Neuronal stem cell (in vitro differentiated cells): ENCODE data around the gene CRACR2A.
A peak's percentile ranks its signal among the peaks of the same experiment; 100 is the strongest.

Experiments used
- DNase-seq: peaks from one replicate; pipeline ENCODE4 v3.0.0-alpha.2; 2013; ENCODE audit warnings: low spot score
- H2AFZ ChIP-seq: one replicate; pipeline ENCODE4 v1.6.1; 2013; ENCODE audit warnings: mild to moderate bottlenecking, low read length, inconsistent platforms
- H2AK5ac ChIP-seq: 2 replicates; pipeline ENCODE4 v1.6.1; 2013; ENCODE audit warnings: low read depth, mild to moderate bottlenecking, inconsistent platforms, low read length, moderate library complexity, mixed read lengths
- H2BK120ac ChIP-seq: 2 replicates; pipeline ENCODE4 v1.6.1; 2013; ENCODE audit warnings: low read depth, mild to moderate bottlenecking, inconsistent platforms, low read length, moderate library complexity, mixed read lengths
- H2BK12ac ChIP-seq: one replicate; pipeline ENCODE4 v1.6.1; 2013; ENCODE audit warnings: low read length, inconsistent platforms
- H2BK15ac ChIP-seq: 2 replicates; pipeline ENCODE4 v1.6.1; 2013; ENCODE audit warnings: mild to moderate bottlenecking, low read length, inconsistent platforms, mixed read lengths
- H2BK5ac ChIP-seq: one replicate; pipeline ENCODE4 v1.6.1; 2013; ENCODE audit warnings: inconsistent platforms, mild to moderate bottlenecking, low read length, moderate library complexity
- H3K14ac ChIP-seq: one replicate; pipeline ENCODE4 v1.6.1; 2013; ENCODE audit warnings: low read length, inconsistent platforms
- H3K18ac ChIP-seq: 2 replicates; pipeline ENCODE4 v1.6.1; 2013; ENCODE audit warnings: low read length, inconsistent platforms
- H3K23ac ChIP-seq: 2 replicates; pipeline ENCODE4 v1.6.1; 2013; ENCODE audit warnings: low read depth, mild to moderate bottlenecking, mixed read lengths, low read length, inconsistent platforms; ENCODE audit not compliant: poor library complexity
- H3K27ac ChIP-seq: replicated peaks from 3 replicates; pipeline ENCODE4 v1.5.1; 2013; ENCODE audit warnings: low read length, inconsistent platforms
- H3K27me3 ChIP-seq, 3 experiments: 2 replicates each; pipeline ENCODE4 v1.6.1; 2013; ENCODE audit warnings: low read length in 3 of 3, mild to moderate bottlenecking in 2 of 3, inconsistent platforms in 1 of 3, low read depth in 1 of 3, mixed read lengths in 1 of 3, moderate library complexity in 1 of 3; ENCODE audit not compliant: control insufficient read depth in 3 of 3, insufficient read depth in 3 of 3
- H3K36me3 ChIP-seq, 2 donors: replicated peaks in 1 of 2; 2 replicates each; pipeline ENCODE4 v1.6.1; 2013; ENCODE audit warnings: low read length in 2 of 2; ENCODE audit not compliant: control insufficient read depth in 2 of 2, insufficient read depth in 2 of 2
- H3K4ac ChIP-seq: 2 replicates; pipeline ENCODE4 v1.6.1; 2013; ENCODE audit warnings: inconsistent platforms, mild to moderate bottlenecking, low read length, moderate library complexity
- H3K4me1 ChIP-seq, 2 donors: 1 replicate in 1 of 2; 2 replicates in 1 of 2; pipeline ENCODE4 v1.6.1; 2013; ENCODE audit warnings: low read length in 2 of 2, low read depth in 1 of 2; ENCODE audit not compliant: control insufficient read depth in 2 of 2, insufficient read depth in 1 of 2
- H3K4me2 ChIP-seq: one replicate; pipeline ENCODE4 v1.6.1; 2013; ENCODE audit warnings: mild to moderate bottlenecking, low read length, inconsistent platforms; ENCODE audit not compliant: insufficient read depth, poor library complexity, severe bottlenecking
- H3K4me3 ChIP-seq, 2 donors: 2 replicates each; pipeline ENCODE4 v1.5.1; 2013; ENCODE audit warnings: low read length in 2 of 2, mild to moderate bottlenecking in 2 of 2, inconsistent platforms in 1 of 2, moderate library complexity in 1 of 2
- H3K79me1 ChIP-seq: one replicate; pipeline ENCODE4 v1.6.1; 2013; ENCODE audit warnings: low read depth, mild to moderate bottlenecking, inconsistent platforms, low read length, moderate library complexity
- H3K9ac ChIP-seq: one replicate; pipeline ENCODE4 v1.6.1; 2013; ENCODE audit warnings: mild to moderate bottlenecking, low read depth, low read length, inconsistent platforms; ENCODE audit not compliant: poor library complexity
- H3K9me3 ChIP-seq, 2 donors: replicated peaks in 1 of 2; 2 replicates each; pipeline versions ENCODE3 to v1.6.1; 2013; ENCODE audit warnings: low read length in 2 of 2, mild to moderate bottlenecking in 2 of 2, inconsistent platforms in 1 of 2, low read depth in 1 of 2, mixed read lengths in 1 of 2, moderate library complexity in 1 of 2; ENCODE audit not compliant: control insufficient read depth in 2 of 2, insufficient read depth in 1 of 2
- H4K8ac ChIP-seq: one replicate; pipeline ENCODE4 v1.6.1; 2013; ENCODE audit warnings: low read depth, mild to moderate bottlenecking, inconsistent platforms, low read length, moderate library complexity
- H4K91ac ChIP-seq: one replicate; pipeline ENCODE4 v1.6.1; 2013; ENCODE audit warnings: low read length, low read depth, mild to moderate bottlenecking, inconsistent platforms; ENCODE audit not compliant: poor library complexity
- WGBS, 2 donors: extraction: QIAGEN DNeasy Blood & Tissue Kit; methylation state at CpG; one replicate each; pipeline ENCODE4 v1.1.7; 2013; ENCODE audit warnings: missing lambda C conversion rate in 2 of 2, mixed read lengths in 1 of 2; ENCODE audit not compliant: insufficient read length in 2 of 2, insufficient replicate concordance in 1 of 2; ENCODE audit errors: extremely low coverage in 2 of 2; 5-methylcytosine and 5-hydroxymethylcytosine counted together

Gene CRACR2A

DNA sequence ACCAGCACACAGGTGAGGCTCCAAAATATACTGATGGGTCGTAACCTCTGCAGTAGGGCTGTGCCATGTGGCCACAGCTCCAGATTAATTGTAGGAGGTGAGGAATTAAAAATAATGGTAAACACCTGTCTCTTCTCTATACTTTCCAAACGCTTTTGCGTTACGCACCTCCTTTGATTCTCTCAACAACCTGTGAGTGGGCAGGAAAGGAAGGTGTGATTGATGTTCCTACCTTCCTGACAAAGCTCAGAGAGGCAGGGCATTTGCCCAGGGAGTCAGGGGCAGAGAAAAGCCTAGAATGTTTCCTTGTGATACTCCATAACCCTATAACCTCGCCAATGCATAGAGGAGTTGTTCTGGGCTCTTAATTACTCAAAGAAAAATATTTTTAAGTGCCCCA lies 137.0 kb downstream of the CRACR2A start:
- H3K4me1 ChIP-seq, result peaks cover 9 to 10% of the 10 kb centered on the region in 2 donors
- no peak overlapping the region for H2BK15ac ChIP-seq
- no peaks in the 10 kb centered on the region for H3K9me3 ChIP-seq
- no peak overlapping the region for H2BK5ac ChIP-seq
- WGBS, 2 donors, result no CpG with 5 or more reads among the region's 5 CpGs
- H3K23ac ChIP-seq, result no peak overlapping the region
- H3K27me3 ChIP-seq, result no peaks in the 10 kb centered on the region
- no peak overlapping the region for H3K18ac ChIP-seq
- no peak overlapping the region for H3K4me3 ChIP-seq
- H2AFZ ChIP-seq, result no peak overlapping the region
- H3K79me1 ChIP-seq, result no peaks in the 10 kb centered on the region
- H3K4ac ChIP-seq, result no peak overlapping the region
- no peak overlapping the region for H2BK12ac ChIP-seq
- H2AK5ac ChIP-seq, result no peak overlapping the region
- H3K9ac ChIP-seq, result no peak overlapping the region
- H3K14ac ChIP-seq, result no peak overlapping the region
- no peak for DNase-seq
- H3K4me2 ChIP-seq, result no peak overlapping the region
- no peaks in the 10 kb centered on the region for H3K36me3 ChIP-seq
- no peak overlapping the region for H2BK120ac ChIP-seq
- H4K91ac ChIP-seq, result no peak overlapping the region
- H4K8ac ChIP-seq, result no peak overlapping the region
- no peak overlapping the region for H3K27ac ChIP-seq

DNA sequence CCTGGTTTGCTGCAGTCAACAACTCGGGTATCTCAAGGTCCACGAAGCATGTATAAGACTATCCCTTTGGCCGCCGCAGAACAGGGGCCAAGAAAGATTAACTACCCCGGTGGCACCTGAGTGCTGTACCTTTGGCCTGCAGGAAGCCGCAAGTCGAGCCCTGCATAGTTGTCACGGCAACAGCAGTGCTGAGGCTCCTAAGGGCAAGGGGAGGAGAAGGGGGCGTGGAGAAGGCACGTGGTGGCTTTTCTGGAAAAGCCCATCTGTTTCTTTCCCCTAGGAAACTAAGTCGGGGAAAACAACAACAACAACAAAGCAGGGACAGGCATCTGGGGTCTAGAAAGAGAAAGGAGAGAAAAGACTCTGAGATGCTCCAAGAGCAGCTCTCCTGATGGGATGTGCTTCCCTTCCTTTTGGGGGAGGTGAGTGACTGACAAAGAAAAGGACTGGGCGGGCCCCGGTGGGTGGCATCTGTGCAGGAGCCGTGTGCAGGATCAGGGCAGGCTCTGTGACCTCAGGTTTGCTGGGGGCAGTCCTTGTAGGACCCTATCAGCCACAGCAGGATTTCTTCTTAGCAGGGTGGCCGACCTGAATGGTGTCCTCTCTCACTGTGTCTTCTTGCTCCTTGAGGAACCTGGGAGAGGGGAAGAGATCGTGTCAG lies 138.0 kb downstream of the CRACR2A start:
- Histone ChIP-seq H4K91ac (no peak overlapping the region), H3K23ac (no peak overlapping the region), H3K18ac (peak overlapping the region; percentile 84), H3K27me3 (no peaks in the 10 kb centered on the region), H3K36me3 (no peaks in the 10 kb centered on the region), H2AK5ac (no peak overlapping the region), H3K4ac (no peak overlapping the region), H4K8ac (no peak overlapping the region), H3K79me1 (no peaks in the 10 kb centered on the region), H3K14ac (no peak overlapping the region), H2BK120ac (no peak overlapping the region), H3K4me2 (no peak overlapping the region), H2BK5ac (no peak overlapping the region), H2BK12ac (no peak overlapping the region), H2BK15ac (no peak overlapping the region), H3K9me3 (no peaks in the 10 kb centered on the region), H2AFZ (no peak overlapping the region), H3K4me3 (no peak overlapping the region), H3K4me1 (peaks cover 9 to 10% of the 10 kb centered on the region in 2 donors), H3K27ac (no peak overlapping the region), H3K9ac (no peak overlapping the region)
- WGBS, 2 donors, result no CpG with 5 or more reads among the region's 16 CpGs
- DNase-seq, result peak; percentile 15

DNA sequence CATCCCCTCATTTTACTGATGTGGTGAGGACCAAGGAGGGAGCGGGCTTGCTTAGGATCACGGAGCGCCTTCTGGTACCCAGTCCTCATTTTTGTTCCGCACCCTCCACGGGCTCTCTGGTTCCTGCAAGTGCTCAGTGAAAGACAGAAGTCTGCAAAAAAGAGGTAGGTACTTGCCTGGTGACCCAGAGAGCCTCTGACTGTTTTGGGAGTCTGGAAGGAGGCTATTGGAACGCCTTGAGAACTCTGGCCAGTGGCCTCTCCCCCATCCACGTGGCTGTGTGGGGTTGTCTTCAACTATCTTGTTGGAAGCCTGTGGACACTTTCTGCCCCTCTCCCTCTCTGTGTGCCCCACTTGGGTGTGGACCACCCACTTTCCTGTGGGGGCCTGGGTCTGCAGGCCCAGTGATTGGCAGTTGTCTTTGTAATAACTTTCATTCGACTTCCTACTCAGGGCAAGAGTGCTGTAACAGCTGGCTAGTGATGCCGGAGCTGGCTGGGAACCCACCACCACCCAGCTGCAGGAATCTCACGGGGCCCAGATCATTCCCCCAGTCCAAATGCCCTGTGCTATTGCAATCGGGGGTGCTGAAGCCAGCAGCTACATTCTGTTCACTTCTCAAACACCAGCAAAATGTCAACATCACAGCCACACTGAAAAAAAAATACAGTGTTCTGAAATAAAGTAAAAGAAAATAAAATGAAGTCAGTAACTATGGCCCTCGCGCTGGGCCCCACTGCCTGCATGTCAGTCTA lies 139.1 kb downstream of the CRACR2A start:
- peak overlapping the region; percentile 26 for H2BK15ac ChIP-seq
- H3K27me3 ChIP-seq, result no peaks in the 10 kb centered on the region
- H2BK12ac ChIP-seq, result no peak overlapping the region
- H3K27ac ChIP-seq, result no peak overlapping the region
- H3K79me1 ChIP-seq, result no peaks in the 10 kb centered on the region
- no peak for DNase-seq
- H3K14ac ChIP-seq, result no peak overlapping the region
- peak overlapping the region; percentile 83 for H2BK5ac ChIP-seq
- no peaks in the 10 kb centered on the region for H3K36me3 ChIP-seq
- no peak overlapping the region for H3K4me2 ChIP-seq
- no peak overlapping the region for H3K4me3 ChIP-seq
- no peak overlapping the region for H2BK120ac ChIP-seq
- H3K9ac ChIP-seq, result no peak overlapping the region
- no peak overlapping the region for H4K91ac ChIP-seq
- peak overlapping the region; percentile 67 for H2AK5ac ChIP-seq
- H3K4ac ChIP-seq, result no peak overlapping the region
- WGBS, 2 donors, result no CpG with 5 or more reads among the region's 13 CpGs
- H3K18ac ChIP-seq, result peak overlapping the region; percentile 51
- peaks cover 0 to 9% of the 10 kb centered on the region in 2 donors for H3K9me3 ChIP-seq
- H3K23ac ChIP-seq, result no peak overlapping the region
- H3K4me1 ChIP-seq, result peaks cover 9 to 10% of the 10 kb centered on the region in 2 donors
- H4K8ac ChIP-seq, result no peak overlapping the region
- H2AFZ ChIP-seq, result no peak overlapping the region

DNA sequence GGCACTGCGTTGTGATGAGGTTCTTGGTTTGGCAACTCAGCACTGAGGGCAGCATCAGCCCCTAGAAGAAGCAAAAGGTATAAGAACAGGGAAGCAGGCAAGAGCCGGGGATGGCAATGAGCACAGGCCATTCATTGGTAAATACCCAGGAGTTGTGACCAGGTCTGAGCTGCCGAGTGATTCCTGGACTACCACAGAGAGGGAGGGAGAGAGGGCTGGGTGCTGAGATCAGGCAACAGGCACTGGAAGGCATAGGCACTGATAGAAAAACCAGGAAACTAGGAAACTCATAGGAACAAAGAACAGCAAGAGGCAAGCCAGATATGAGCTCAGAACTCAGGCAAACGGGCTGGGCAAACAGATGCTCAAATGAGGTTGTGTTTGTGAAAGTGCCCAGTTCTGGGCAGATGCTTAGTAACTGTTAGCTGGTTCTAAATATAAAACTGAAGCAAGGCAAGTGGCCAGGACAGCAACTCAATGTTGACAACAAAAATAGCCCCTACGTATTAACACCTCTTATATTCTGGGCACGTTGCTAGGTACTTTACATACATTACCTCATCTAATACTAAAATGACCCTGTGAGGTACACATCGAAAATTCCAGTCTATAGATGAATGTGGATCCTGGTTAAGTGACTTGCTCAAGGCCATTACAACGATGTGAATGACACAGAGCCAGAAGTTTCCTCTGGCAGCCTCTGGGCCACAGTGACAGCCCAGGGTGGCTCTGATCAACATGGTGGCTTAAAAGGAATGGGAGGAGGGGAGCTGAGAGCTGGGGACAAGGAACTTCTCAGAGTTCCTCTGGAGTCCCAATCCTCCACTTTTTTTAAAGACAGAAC lies 140.8 kb downstream of the CRACR2A start:
- H2BK12ac ChIP-seq, result no peak overlapping the region
- H2BK120ac ChIP-seq, result no peak overlapping the region
- no peak overlapping the region for H2BK15ac ChIP-seq
- H3K18ac ChIP-seq, result no peak overlapping the region
- no peak overlapping the region for H3K4me2 ChIP-seq
- H3K4ac ChIP-seq, result no peak overlapping the region
- no peak overlapping the region for H3K23ac ChIP-seq
- no peaks in the 10 kb centered on the region for H3K36me3 ChIP-seq
- no peak overlapping the region for H3K4me3 ChIP-seq
- peaks cover 14 to 15% of the 10 kb centered on the region in 2 donors for H3K4me1 ChIP-seq
- H4K8ac ChIP-seq, result no peak overlapping the region
- no peaks in the 10 kb centered on the region for H3K79me1 ChIP-seq
- H3K9ac ChIP-seq, result no peak overlapping the region
- no peak overlapping the region for H2AK5ac ChIP-seq
- WGBS, 2 donors, result no CpG with 5 or more reads among the region's 8 CpGs
- DNase-seq, result no peak
- H3K27me3 ChIP-seq, result no peaks in the 10 kb centered on the region
- no peak overlapping the region for H4K91ac ChIP-seq
- peaks cover 0 to 11% of the 10 kb centered on the region in 2 donors for H3K9me3 ChIP-seq
- H2AFZ ChIP-seq, result no peak overlapping the region
- no peak overlapping the region for H3K14ac ChIP-seq
- no peak overlapping the region for H2BK5ac ChIP-seq
- no peak overlapping the region for H3K27ac ChIP-seq
